ENCODE data around the gene CKMT2. TPM values are rescaled to one million over a fixed set of nuclear protein-coding genes. Genes with fewer than 3 reads are reported as not detected.

CKMT2 gene
- total RNA-seq (ENCODE audit: insufficient read depth, low replicate concordance) = 0.48 TPM

DNA sequence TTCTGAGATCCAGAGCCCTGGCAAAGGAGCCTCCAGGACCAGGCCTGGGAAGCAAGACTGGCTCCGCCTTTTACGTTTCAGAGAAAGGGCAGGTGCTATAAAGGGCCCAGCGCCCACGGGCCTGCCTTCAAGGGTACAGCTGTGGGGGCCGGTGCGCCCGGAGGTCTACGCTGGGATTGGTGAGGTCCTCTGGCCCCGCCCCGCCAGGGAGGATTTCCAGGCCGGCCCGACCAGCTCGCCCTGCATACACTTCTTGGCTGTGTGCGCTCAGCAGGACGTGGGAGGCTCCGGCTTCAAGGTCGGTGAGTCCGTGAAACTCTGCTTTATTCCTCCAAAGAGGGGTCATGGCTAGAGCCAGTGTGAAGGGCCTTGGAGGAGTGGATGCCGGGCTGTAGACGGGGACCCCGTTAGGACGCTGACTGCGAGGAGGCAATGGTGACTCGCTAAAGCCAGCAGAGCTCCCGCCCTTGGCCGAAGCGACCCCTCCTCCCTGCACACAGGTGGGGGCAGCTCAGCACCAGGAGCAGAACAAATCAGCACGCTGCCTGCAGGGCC is at the start of gene CKMT2:
Gene CKMT2 (plus strand): TSS at position 243 of the 555 bp plus-strand sequence. CDS start 17,811 bp downstream, outside the sequence.
- DNase-seq (ENCODE audit: low spot score) = peak; percentile 69

DNA sequence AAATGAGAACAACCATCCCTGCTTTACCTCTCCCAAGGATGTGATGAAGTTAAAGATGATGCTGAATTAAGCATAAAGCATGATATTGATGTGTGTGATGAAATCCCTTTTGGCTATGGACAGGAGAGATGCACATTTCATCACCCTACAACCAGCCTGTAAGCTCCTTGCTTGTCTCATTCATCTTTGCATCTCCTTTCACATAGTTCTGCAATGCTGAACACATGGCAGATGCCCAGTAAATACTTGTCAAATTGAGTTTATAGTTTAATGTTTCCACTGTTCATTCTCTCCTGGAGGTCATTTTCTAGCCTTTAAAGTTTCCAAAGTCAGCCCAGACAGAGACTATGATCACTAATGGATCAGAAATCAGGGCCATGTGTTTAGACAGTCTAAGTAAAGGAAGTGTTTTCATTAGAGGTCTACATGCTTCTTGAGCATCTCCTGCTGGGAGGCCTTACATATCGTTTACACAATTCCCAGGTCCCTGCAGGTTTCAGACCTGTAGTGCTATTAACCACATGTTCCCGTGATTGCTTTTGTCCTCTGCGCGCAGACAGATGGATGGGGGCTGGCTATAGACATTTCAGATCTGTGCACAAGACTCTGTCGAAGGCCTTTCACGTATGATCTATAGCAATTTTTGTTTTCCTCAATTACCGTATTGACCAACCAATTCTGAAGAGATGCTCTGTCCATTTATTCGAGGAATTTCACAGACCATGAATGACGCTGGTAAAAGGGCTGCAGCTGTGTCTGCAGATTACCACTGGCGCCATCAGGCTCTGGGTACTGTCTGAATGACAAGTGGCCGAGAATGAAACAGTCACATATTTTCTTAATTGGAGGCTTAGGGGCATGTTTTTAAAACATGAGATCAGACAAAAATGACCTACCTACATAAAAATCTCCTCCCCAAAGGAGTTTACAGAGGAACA is 49.0 kb upstream of the CKMT2 start:
- DNase-seq (ENCODE audit: low spot score) = peak; percentile 39

DNA sequence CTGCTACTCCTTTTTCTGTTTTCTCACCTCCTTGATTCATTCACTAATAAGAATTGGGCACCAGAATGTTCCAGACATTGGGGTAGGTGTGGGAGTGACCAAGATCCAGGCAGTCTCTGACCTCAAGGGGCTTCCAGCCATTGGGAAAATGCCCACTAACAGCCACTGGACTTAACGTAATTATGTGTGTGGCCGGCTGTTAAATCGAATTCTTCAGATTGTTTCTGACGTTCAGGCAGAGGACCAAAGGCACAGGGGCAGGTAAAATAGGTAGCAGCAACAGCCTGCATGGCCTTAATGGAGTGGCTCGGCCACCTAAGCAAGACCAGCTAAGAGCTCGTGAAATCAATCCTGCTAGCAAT is 48.4 kb upstream of the CKMT2 start:
- no peak for DNase-seq (ENCODE audit: low spot score)

DNA sequence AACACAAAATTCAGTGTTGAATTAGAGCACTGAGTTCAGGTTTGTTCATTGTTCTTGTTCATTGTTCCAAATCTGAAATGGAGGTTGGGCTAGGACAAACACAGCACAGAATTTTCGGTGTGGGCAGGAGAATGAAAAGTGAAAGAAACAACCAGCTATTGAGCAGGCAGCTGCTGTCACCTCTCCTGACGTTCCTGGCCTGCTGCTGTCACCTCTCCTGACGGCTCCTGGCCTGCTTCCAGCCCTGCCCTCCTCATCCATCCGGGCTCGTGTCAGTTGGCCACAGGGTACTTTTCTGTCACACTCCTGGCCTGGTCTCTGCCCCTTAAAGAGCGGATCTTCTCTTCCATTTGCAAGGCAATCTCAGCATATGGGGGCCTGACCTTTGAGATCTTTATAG is 45.2 kb upstream of the CKMT2 start:
- no peak for DNase-seq (ENCODE audit: low spot score)

DNA sequence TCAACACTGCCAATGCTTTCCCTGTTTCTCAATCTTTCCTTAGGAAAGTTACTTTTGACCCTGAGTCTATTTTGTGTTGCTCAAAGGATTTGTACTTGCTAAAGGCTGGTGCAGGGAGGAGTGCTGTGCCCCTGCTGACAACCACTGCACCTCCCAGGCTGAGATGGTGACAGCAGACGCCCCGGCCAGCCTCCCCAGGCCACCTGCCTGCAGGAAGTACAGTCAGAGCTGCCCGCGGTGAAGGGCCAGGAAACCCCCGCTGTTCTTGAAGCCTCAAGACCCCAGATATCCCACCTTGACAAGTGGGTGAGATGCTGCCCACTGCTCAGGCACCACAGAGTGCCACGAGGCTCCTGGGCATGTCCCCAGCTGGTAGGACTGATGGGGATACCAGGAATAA is 44.2 kb upstream of the CKMT2 start:
- no peak for DNase-seq (ENCODE audit: low spot score)

DNA sequence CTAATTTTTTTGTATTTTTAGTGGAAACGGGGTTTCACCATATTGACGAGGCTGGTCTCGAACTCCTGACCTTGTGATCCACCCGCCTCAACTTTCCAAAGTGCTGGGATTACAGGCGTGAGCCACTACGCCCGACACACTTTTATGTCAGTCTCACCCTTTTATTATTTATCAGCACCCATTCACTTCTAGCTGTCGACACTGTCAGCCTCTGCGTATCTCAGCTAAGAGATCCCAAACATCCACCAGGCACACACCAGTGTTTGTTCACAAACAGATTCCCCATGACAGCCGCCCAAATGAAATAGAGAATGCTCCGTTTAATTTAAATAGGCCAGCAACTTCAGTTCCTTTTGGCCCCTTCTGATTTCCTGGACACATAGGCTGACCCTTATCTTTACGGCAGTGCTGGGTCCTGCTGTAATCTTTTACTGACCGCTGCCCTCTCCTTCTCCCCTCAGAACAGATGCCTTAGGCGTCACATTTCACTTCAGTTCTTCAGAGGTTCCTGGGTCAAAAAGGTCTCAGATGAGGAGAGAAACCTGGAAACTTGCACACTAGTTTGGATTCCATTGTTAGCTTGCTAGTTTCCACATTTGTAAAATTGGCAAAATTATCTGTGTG is 43.1 kb upstream of the CKMT2 start:
- DNase-seq (ENCODE audit: low spot score) = peak; percentile 13

DNA sequence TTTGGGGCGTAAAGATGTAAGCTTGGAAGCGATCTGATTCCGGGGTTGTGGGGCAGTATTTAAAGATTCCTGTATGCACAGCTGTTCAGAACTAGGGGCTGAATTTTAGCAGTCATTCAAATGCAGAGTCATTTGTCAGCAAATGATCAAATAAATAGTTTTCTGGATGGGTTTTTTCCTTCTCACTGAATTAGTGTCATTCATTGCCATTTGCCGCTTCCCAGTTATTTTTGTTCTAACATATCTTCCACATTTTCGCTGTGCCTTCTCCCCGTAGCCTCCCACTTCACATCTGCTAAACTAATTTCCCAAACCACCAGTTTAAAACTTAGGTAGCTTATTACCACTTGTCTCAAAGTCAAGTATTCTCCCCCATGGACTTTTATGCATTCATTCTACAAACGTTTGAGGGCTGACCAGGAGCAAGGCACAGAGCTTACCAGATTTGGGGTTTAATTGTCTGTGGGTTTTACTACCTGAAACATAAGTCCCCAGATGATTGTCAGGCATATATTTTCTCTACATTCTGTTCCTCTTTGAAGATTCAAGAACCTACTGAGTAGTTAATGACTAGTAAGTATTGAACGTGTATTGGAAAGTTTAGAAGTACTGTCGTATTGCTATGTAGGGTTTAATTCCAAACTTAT is 41.3 kb upstream of the CKMT2 start:
- DNase-seq (ENCODE audit: low spot score) = no peak

DNA sequence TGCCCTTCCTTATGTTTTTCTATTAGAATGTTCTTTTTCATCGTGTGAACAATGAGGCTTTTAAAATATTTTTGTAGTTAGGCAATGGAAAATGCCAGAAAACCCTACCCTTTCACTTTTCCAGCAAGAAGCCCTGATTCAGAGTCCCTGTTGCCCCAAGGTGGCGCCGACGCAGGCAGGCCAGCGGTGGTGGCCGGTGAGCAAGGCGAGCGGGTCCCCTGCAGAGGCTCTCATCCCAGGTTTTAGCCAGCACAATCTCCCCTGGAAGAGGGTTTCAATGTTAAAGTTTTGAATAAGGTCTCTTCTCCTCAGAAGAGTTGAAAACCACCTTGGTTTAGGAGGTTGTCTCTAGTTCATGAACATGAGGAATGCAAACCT is 40.8 kb upstream of the CKMT2 start:
- DNase-seq (ENCODE audit: low spot score) = no peak

DNA sequence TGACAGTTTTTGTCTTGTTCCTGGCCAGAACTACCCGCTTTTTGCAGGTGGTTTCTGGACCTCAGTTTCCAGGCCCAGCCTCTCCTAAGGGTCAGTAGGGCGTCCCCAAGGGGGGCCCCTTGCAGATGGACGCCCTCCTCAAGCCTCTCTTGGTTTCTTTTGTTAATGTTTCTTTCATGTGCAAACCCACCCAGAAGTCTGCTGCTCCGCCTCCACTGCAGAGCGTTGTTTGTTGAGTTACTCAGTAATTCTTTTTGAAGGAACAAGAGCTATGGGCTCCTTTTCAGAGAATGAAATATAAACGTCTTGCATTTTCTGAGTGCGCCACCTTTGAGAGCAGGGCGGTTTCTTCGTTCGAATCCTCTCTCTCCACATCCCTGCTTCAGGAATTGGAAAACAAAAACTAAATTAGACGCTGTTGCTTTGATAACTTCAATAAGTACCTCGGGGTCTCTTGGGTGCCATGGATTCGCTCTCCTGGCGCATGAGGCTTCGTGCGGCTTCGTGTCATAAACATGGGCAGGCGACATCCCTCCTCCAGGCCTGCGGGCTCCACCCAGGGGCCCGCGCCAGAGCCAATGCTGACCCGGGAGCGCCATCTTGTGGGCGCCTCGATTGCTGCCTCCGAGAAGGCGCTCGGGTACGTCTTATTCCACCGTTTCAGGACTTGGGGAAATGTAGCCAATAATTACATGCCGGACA is 38.3 kb upstream of the CKMT2 start:
- peak; percentile 85 for DNase-seq (ENCODE audit: low spot score)

DNA sequence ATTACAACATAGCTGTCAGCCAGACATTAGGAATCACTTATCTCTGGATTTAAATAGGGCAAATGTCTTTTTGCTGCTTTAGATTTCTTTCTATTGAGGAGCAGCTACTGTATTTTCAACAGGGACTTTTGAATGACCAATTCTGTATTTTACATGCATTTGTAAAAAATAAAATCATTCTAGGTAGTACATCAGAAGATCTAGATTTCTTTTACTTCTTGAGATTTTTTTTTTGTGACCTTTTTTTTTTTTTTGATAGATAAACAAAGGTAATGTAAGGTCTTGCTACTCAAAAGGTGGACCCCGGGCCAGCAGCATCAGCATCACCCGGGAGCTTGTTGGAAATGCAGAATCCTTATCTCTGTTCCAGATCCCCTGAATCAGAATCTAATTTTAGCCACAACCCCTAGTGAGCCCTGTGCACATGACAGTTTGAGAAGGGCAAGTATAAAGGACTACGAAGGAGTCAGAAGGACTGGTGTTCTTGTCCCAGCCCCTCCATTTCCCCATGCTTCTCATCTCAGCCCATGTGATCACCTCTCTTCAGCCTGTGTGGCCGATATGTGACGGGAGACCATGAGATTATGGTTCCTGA is 37.7 kb upstream of the CKMT2 start:
- DNase-seq (ENCODE audit: low spot score) = no peak

DNA sequence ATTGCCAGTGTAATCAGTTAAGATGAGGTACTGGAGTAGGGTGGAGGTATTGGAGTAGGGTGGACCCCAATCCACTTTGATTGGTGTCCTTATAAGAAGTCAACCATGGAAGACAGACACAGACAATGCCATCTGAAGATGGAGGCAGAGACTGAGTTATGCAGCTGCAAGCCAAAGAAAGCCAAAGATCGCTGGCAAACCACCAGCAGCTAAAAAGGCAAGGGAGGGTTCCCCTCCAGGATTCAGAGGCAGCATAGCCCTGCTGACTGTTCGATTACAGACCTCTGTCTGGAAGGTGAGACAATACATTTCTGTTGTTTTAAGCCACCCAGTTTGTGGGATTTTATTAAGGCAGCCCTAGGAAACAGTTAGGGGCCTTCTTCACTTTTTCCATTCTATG is 30.5 kb upstream of the CKMT2 start:
- peak; percentile 59 for DNase-seq (ENCODE audit: low spot score)

DNA sequence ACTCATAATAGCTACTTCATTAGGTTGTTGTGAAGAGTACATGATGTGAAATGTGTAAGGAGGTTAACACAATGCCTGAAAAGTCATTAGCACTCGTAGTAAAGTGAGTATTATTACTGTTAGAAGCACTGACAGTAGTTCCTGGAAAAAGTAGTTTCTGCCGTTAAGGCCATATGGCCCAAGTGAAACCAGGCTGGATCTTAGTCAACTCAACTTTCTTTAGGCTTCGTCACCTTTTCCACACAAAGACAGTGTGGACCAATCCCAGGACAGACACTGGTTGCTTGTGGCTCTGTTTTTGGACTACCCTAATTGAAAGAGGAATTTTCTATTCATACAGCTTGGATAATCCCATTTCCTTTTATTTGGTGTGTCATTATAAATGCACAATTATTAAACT is 29.4 kb upstream of the CKMT2 start:
- DNase-seq (ENCODE audit: low spot score) = no peak

DNA sequence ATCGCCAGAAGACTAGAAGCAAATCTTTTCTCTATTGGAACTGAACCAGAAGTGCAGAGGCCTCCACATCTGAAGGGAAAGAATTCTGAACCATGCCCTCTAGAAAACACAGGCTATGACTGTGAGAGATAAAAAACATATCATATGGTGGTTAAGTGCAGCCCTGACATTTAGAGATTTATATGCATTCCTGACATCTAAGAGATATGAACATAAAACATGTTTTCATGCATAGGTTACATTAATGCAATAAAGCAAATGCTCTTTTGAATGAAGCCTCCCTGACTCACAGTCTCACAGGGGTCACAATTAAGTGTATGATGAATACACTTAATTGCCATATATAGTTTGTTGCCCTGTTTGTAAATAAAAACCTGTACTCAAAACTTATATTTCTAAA is 28.9 kb upstream of the CKMT2 start:
- DNase-seq (ENCODE audit: low spot score) = peak; percentile 57

DNA sequence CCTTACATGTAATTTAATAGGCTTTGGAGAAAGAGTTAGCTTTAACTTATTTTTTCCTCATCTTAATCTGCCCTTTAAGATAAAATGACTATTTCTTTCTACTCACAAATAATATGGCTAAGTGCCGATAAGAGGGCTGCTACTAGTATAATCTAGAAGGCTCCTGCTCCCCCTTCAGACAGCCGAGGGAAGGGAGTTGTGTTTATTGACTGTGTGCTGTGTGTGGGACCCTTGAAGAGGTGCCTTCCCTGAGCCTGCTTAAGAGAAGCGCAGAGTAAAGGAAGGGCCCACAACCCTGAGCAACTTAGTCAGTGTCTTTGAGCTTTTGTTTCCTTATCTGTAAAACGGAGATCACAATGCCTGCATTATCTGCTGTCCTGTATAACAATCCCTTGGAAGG is 28.1 kb upstream of the CKMT2 start:
- DNase-seq (ENCODE audit: low spot score) = no peak

DNA sequence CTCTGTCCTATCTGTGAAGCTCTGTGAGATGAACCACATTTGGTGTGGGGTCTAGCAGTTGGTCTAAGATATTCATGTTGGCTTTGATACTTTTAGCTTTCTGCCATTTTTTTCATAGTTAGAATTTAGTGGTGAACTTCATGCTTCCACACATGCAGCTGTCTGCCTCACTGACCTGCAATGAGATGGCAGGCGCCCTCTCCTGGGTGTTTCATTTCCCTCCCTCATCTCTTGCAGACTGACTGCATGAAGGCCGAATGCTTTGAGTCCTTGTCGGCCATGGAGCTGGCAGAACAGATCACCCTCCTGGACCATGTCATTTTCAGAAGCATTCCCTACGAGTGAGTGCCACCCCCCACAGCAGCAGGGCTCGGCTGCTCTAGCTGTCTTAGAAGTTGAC is 26.1 kb upstream of the CKMT2 start:
- DNase-seq (ENCODE audit: low spot score) = no peak

DNA sequence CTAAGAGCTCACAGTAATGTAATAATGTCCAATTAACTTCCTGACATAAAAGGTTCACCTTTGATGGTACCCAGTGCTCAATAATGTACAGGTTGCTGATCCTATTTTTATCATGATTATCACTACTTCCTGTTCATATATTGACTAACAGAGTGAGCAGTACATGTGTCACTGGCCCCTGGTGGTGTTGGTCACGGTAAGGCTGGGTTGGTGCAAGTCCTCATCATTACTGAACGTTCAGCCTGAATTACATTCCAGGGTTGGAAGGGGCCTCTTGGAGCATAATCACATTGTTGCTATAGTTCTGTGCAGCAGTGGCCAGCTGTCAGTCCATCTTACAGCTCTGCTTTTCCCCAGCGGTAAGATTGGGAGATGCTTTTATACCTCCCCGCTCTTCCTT is 24.2 kb upstream of the CKMT2 start:
- DNase-seq (ENCODE audit: low spot score) = no peak

DNA sequence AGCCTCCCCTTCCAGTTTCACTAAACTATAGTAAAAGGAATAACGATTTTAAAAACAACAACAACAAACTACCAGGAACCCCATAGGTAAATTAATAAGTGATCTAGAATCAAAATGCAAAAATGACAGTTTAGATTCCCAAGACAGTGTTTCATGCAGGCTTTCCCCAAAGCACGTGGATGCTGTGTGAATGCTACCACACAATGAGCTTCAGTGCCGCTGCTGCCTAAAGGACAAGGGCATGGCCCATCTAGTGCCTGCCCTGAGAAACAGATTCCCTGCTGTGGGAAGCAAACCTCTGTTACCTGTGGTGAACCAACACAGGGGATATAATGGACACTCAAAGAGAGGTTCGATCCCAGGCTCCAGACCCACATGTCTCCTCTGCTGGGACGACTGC is 23.7 kb upstream of the CKMT2 start:
- no peak for DNase-seq (ENCODE audit: low spot score)

DNA sequence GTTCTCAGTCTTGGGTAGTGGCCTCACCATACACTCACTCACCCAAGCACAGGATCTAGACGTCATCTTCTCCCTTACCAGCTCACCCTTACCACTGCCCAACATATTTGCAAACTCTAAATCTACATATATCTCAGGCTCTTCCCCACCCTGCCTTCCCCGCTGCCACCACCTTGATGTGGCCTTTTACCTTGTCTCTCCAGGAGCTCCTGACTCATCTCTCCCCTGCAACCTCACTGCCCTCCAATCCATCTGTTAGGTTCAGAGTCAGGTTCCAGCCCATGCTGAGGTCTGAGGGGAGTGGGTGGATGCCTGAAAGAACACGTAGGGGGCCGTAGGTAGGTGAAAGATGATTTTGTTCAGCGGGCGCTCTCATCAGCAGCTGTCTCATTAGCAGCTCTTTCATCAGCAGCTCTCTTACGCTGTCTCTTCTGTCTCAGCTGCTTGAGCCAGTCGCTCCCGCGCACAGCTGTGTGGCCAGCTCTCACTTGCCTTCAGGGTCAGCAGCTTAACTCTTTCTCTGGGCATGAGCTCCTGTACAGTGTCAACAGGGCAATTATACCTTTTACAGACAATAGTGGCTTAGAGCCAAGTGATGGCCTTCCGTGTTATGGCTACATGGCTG is 23.1 kb upstream of the CKMT2 start:
- DNase-seq (ENCODE audit: low spot score) = no peak

DNA sequence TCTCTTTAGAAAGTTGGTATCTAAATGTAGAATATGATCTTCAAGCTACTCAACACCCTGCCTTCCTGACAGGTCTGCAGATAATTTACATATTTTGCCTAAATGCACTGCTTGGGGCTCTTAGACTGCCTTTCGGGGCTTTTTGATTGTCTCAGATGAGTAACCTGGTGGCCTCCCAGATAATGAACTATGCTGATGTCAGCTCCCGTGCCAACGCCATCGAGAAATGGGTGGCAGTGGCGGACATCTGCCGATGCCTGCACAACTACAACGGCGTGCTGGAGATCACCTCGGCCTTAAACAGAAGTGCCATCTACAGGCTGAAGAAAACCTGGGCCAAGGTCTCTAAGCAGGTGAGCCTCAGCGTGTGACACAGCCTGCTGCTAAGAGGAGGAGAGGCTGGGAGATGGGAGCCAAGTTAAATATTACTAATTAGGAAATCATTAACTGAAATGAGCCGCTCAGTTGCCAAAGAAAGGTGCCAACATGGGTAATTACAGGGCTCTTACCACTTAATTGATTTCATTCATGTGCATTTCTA is 20.8 kb upstream of the CKMT2 start:
- DNase-seq (ENCODE audit: low spot score) = no peak

DNA sequence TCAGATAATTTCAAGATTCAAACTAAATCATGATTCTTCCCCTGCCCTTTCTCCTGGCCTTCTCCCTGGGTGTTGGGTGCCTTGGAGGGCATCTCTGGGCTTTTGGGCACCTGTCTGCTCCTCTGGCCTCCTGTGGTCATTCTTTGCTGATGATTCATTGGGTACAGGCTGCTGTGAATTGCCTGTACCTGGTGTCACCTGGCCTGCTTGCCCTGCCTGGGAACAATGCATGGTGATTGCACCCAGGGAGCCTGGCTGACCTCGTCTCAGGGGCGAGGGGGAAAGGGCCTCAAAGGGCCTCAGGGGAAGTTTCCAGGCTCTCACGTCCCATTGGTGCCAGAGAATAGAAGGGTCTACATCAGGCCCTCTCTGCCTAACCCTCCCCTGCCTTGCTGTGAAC is 20.1 kb upstream of the CKMT2 start:
- no peak for DNase-seq (ENCODE audit: low spot score)

DNA sequence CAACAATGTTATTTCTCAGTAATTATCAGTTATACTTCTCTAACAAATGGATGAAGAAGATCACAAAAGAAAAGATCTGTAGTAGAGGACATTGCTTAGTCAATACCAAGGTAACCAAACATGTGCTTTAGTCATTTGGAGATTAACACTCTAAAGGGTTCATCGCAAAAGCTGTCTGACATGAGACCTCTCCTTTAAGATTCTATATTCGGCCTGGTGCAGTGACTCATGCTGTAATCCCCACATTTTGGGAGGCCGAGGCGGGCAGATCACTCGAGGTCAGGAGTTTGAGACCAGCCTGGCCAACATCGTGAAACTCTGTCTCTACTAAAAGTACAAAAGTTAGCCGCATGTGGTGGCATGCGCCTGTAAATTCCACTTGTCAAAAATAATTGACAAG is 18.3 kb upstream of the CKMT2 start:
- DNase-seq (ENCODE audit: low spot score) = no peak

Data from umbilical cord (tissue), 2 donors.